T follicular helper cell (primary cell): ENCODE results near the gene ADGRV1.
"Not testable (repeated sequence)": the region's sequence is repeated elsewhere in the genome, so short reads cannot be mapped to it uniquely, and the experiment has no call there.

Experiments used
- DNase-seq: peaks from one replicate; pipeline ENCODE4 v3.0.0-alpha.2; 2020; ENCODE audit warnings: low read depth

ADGRV1 gene

DNA sequence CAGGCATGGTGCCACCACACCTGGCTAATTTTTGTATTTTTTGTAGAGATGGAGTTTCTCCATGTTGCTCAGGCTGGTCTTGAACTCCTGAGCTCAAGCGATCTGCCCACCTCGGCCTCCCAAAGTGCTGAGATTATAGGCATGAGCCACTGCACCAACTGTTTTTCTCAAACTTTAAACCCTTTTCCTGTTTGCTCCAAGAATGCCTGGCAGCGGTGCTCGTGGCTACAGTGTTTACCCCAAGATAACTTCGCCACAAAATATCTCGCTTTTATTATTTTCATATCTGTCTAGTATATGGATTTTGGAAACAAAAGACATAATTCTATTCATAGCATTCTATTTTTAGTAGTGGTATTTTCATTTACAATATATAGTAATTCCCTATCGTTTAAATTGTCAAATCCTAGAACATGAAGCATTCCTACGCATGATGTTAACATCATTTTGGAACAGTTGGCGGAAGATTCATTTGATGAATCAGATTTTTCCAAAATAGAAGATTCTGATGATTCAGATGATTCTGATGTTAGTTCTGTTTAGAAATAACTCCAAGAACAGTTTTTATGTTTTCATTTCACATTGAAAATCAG is 504.6 kb downstream of the ADGRV1 start:
- not testable (repeated sequence) for DNase-seq

DNA sequence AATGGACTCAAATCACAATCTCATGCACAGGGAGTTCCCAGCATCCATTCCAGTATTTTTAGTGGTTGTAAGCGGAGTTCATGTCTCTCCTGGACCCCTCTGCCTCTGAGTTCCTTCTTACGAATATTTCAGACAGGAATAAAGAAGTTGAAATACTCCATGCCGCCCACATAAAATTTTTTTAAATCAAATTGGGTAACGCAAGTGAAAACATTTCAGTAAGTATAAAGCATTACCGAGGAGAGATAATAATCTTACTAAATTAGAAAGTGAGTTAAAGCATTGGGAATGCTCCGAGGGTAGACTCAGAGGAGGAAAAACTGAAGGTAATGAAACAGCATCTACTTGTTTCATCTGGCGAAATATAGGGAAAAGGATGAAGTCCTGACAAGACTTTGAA is 506.9 kb downstream of the ADGRV1 start:
- no peak for DNase-seq

GRCh38 chr5:91069364-91069763 is 510.8 kb downstream of the ADGRV1 start:
- DNase-seq = no peak

- DNase-seq = no peak
These were observed 512.4 kb downstream of the ADGRV1 start for GRCh38 chr5:91070761-91071550.

- no peak for DNase-seq
These were observed 514.3 kb downstream of the ADGRV1 start for GRCh38 chr5:91072881-91073280.

- DNase-seq = no peak
These were observed 516.0 kb downstream of the ADGRV1 start for GRCh38 chr5:91074615-91075014.

- DNase-seq = no peak
These were observed 517.5 kb downstream of the ADGRV1 start for GRCh38 chr5:91076138-91076537.

- DNase-seq = no peak
These were observed 519.0 kb downstream of the ADGRV1 start for GRCh38 chr5:91077623-91078022.

GRCh38 chr5:91079037-91079436 is 520.4 kb downstream of the ADGRV1 start:
- DNase-seq = no peak

DNA sequence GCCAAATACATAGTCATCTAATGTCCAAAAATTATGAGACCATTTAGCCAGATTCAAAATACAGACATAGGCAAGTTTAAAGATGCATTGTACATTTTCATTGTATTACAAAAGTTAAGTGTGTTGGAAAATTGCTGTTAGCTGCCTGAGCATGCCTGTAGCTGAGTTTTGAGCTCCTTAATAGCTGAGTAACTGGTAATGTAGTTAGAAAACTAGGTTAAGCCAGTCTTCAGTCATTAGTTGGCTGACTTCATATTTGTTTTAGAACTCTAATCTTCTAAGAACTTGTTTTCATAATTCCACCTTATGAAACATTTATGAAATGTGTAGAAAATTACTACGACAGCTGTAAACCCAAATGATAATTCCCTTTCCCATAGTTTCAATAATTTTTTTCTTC is 531.2 kb downstream of the ADGRV1 start:
- no peak for DNase-seq

GRCh38 chr5:91090995-91091394 is 532.4 kb downstream of the ADGRV1 start:
- DNase-seq = no peak

GRCh38 chr5:91091471-91092234 is 533.1 kb downstream of the ADGRV1 start:
- DNase-seq = no peak

- DNase-seq = no peak
These were observed 534.5 kb downstream of the ADGRV1 start for GRCh38 chr5:91092859-91093783.

GRCh38 chr5:91095313-91095712 is 536.7 kb downstream of the ADGRV1 start:
- no peak for DNase-seq

- DNase-seq = no peak
These were observed 537.3 kb downstream of the ADGRV1 start for GRCh38 chr5:91095786-91096385.

GRCh38 chr5:91098541-91098940 is 539.9 kb downstream of the ADGRV1 start:
- DNase-seq = no peak

- peak; percentile 19 for DNase-seq
These were observed 543.2 kb downstream of the ADGRV1 start for GRCh38 chr5:91101600-91102379.

DNA sequence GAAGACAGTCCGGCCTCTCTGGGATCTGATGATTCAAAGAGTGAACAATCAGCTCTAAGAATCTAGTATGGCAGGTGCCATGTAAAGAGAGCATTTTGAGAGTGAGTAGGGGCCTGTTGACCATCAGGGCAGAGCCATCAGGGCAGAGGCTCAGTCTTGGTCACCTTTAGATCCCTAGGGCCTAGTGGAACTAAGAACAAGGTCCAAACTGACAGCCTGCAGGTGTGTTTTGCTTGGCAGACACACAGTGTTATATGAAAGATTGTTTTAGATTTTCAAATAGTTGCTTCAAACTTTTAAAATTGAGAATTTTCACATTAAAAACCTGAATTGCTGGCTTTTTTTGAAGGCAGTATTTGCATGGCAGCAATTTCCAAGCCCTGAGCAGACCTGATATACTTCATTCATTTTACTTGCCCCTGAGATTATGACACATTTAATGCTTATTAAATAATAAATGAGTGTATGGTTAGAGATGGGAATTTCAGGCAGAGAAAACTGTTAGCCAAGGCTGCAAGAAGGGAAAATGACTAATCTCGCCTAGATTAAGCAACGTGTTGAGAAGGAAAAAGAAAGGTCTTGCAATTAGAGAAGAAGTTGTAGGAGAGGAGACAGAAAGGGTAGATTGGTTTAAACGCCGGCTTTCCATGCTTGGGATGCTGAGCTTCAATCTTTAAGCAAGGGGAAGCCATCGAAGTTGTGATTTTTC is 544.9 kb downstream of the ADGRV1 start:
- DNase-seq = no peak

GRCh38 chr5:91104062-91104448 is 545.5 kb downstream of the ADGRV1 start:
- no peak for DNase-seq
